HG02852 (cell line): ENCODE measurements around the gene BATF.

ENCODE experiments used
- ATAC-seq: cut with Tn5 transposase; IDR thresholded peaks from one replicate; pipeline ENCODE4 v1.9.1; 2021; ENCODE audit warnings: mild to moderate bottlenecking, moderate library complexity; ENCODE audit not compliant: unreplicated experiment

Gene BATF

DNA sequence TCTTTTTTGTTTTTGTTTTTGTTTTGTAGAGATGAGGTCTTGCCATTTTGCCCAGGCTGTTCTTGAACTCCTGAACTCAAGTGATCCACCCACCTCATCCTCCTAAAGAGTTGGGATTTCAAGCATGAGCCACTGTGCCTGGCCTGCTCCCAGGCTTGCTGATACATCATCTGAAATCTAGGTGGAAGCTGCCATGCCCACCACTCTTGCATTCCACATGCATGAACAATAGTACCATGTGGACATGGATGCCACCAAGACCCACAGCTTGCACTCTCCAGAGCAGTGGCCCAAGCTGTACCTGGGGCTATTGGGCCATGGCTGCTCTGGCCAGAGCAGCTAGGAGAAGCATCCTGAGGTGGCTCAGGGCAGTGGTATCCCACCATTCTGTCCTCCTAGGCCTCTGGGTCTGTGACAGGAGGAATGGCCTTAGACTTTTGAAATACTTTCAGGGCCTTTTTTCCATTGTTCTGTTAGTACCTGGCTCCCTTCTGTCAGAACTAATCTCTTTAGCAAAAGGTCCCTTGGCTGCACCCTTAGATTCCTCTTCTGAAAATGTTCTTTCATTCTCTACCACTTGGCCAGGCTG is 69.8 kb downstream of the BATF start:
- ATAC-seq = no peak

DNA sequence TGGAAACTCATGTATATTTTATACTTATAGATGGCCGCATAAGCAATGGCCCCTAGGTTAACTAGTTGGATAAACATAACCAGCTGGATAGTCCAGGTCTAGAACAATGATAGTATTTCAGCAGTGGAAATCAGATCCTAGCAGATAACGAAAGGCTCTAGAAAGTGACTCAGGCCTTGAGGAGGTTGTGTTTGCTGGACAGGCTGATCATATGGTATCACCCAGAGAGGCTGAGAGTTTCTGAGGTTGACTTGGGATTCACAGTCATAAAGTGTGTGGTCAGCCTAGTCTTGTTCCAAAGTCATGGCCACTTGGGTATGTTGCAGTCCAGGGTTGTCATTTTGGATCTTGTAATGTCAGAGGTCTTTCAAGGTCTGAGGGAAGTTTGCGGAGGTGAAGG is 73.0 kb downstream of the BATF start:
- ATAC-seq = no peak
